SK-N-SH (cell line): ENCODE results near the gene SLC26A11. TPM values are rescaled to one million over a fixed set of nuclear protein-coding genes. Genes with fewer than 3 reads are reported as not detected.

Experiments
- CTCF ChIA-PET: fragments of 300-600, 350-600 bp; formaldehyde crosslinking; extraction: SDS; loops from one replicate; lab custom pipeline; 2021; lab: Yijun Ruan, JAX
- POLR2A ChIA-PET: fragments of 350-600 bp; sonication (Branson Sonifier 250); formaldehyde crosslinking; extraction: SDS; loops from one replicate; lab custom pipeline; 2020; ENCODE audit warnings: antibody characterized with exemption, inconsistent platforms; lab: Yijun Ruan, JAX
- DNase-seq: peaks from one replicate; pipeline ENCODE4 v3.0.0; 2012
- H2AFZ ChIP-seq: fragments of 200-600 bp; sonication (generic); 2 replicates; pipeline ENCODE4 v1.8.1; 2016; ENCODE audit warnings: antibody characterized with exemption, mild to moderate bottlenecking, low read depth
- H3F3A ChIP-seq: fragments of 200-600 bp; sonication (generic); replicated peaks from 2 replicates; pipeline ENCODE3; 2016; ENCODE audit warnings: antibody characterized with exemption, mild to moderate bottlenecking; ENCODE audit not compliant: insufficient read depth
- H3K27ac ChIP-seq, 2 experiments: fragments of 200-500 bp in 1 of 2; fragments of 200-600 bp in 1 of 2; sonication (Bioruptor generic) in 1 of 2; sonication (generic), shearing (Covaris generic) in 1 of 2; 2 replicates each; pipeline versions ENCODE4 v1.5.1 to v1.6.1; 2014 to 2016; ENCODE audit warnings: low read depth in 2 of 2, inconsistent platforms in 1 of 2, low read length in 1 of 2, mild to moderate bottlenecking in 1 of 2, mixed read lengths in 1 of 2
- H3K27me3 ChIP-seq: fragments of 200-600 bp; sonication (generic), shearing (Covaris generic); 2 replicates; pipeline ENCODE4 v1.6.1; 2016; ENCODE audit warnings: mixed run types; ENCODE audit not compliant: insufficient read depth
- H3K36me3 ChIP-seq, 2 experiments: fragments of 200-500 bp in 1 of 2; fragments of 200-600 bp in 1 of 2; sonication (Bioruptor generic) in 1 of 2; sonication (generic) in 1 of 2; replicated peaks in 1 of 2; 2 replicates each; pipeline versions ENCODE3 to v1.5.1; 2014 to 2016; ENCODE audit warnings: low read length in 1 of 2, mild to moderate bottlenecking in 1 of 2; ENCODE audit not compliant: insufficient read depth in 2 of 2, control insufficient read depth in 1 of 2
- H3K4me1 ChIP-seq, 2 experiments: fragments of 200-500 bp in 1 of 2; fragments of 200-600 bp in 1 of 2; sonication (Bioruptor generic) in 1 of 2; sonication (generic), shearing (Covaris generic) in 1 of 2; 2 replicates each; pipeline versions ENCODE4 v1.5.1 to v1.6.1; 2014 to 2016; ENCODE audit warnings: low read depth in 1 of 2, low read length in 1 of 2, mixed run types in 1 of 2; ENCODE audit not compliant: insufficient read depth in 2 of 2, control insufficient read depth in 1 of 2
- H3K4me2 ChIP-seq: fragments of 200-600 bp; sonication (generic), shearing (Covaris generic); 2 replicates; pipeline ENCODE4 v1.6.1; 2017; ENCODE audit warnings: mixed run types
- H3K4me3 ChIP-seq, 2 experiments: fragments of 200-500 bp in 1 of 2; fragments of 200-600 bp in 1 of 2; sonication (Bioruptor generic) in 1 of 2; sonication (generic), shearing (Covaris generic) in 1 of 2; 2 replicates each; pipeline versions ENCODE4 v1.5.1 to v1.8.1; 2014 to 2016; ENCODE audit warnings: low read depth in 2 of 2, inconsistent platforms in 1 of 2, low read length in 1 of 2, mild to moderate bottlenecking in 1 of 2, mixed read lengths in 1 of 2, moderate library complexity in 1 of 2
- H3K79me2 ChIP-seq: fragments of 200-600 bp; sonication (generic); 2 replicates; pipeline ENCODE4 v1.8.1; 2017; ENCODE audit warnings: mild to moderate bottlenecking; ENCODE audit not compliant: insufficient read depth
- H3K9ac ChIP-seq: fragments of 200-600 bp; sonication (generic); 2 replicates; pipeline ENCODE4 v1.6.1; 2017; ENCODE audit warnings: mixed run types
- H3K9me2 ChIP-seq: fragments of 200-600 bp; sonication (generic); 2 replicates; pipeline ENCODE4 v1.6.1; 2017; ENCODE audit warnings: mixed run types
- H3K9me3 ChIP-seq: fragments of 200-600 bp; sonication (generic); 2 replicates; pipeline ENCODE4 v1.6.1; 2017; ENCODE audit warnings: mixed run types, mild to moderate bottlenecking, moderate library complexity
- H4K20me1 ChIP-seq: fragments of 200-600 bp; sonication (generic); 2 replicates; pipeline ENCODE4 v1.6.1; 2017; ENCODE audit warnings: mild to moderate bottlenecking, mixed run types; ENCODE audit not compliant: insufficient read depth
- CTCF ChIP-seq: fragments of 200-600 bp; sonication (generic); IDR thresholded peaks from 2 replicates; pipeline ENCODE4 v1.6.1; 2017; ENCODE audit warnings: antibody characterized with exemption, mild to moderate bottlenecking, moderate library complexity
- ELF1 ChIP-seq: IDR thresholded peaks from 2 replicates; pipeline ENCODE4 v1.4.0; 2012
- EP300 ChIP-seq, 2 experiments: IDR thresholded peaks; 2 replicates each; pipeline versions ENCODE4 v1.4.0 to v1.6.1; 2012; ENCODE audit warnings: borderline replicate concordance in 1 of 2, low read depth in 1 of 2, low read length in 1 of 2
- FOSL2 ChIP-seq: IDR thresholded peaks from 2 replicates; pipeline ENCODE4 v1.4.0; 2012; ENCODE audit warnings: low read depth, mild to moderate bottlenecking, moderate library complexity, borderline replicate concordance
- FOXM1 ChIP-seq: IDR thresholded peaks from 2 replicates; pipeline ENCODE4 v1.4.0; 2012; ENCODE audit warnings: low read depth, mild to moderate bottlenecking
- GABPA ChIP-seq: IDR thresholded peaks from 2 replicates; pipeline ENCODE4 v1.4.0; 2012; ENCODE audit warnings: low read depth, mild to moderate bottlenecking
- IRF3 ChIP-seq: fragments of 150-350 bp; IDR thresholded peaks from 2 replicates; pipeline ENCODE4 v1.6.1; 2016; ENCODE audit warnings: mild to moderate bottlenecking, low read depth, low read length
- JUND ChIP-seq: IDR thresholded peaks from 2 replicates; pipeline ENCODE4 v1.4.0; 2012
- MAX ChIP-seq: IDR thresholded peaks from 2 replicates; pipeline ENCODE4 v1.4.0; 2012; ENCODE audit warnings: low read depth
- MEF2A ChIP-seq: IDR thresholded peaks from 2 replicates; pipeline ENCODE4 v1.4.0; 2012; ENCODE audit warnings: low read depth, borderline replicate concordance
- MXI1 ChIP-seq: IDR thresholded peaks from 2 replicates; pipeline ENCODE4 v1.6.1; 2012; ENCODE audit warnings: mild to moderate bottlenecking, low read depth, low read length, improper control_type of control experiment
- NFIC ChIP-seq: IDR thresholded peaks from 2 replicates; pipeline ENCODE4 v1.4.0; 2012; ENCODE audit warnings: borderline replicate concordance
- NRF1 ChIP-seq: IDR thresholded peaks from 2 replicates; pipeline ENCODE4 v1.6.1; 2012; ENCODE audit warnings: low read depth, mild to moderate bottlenecking, low read length
- PBX3 ChIP-seq: IDR thresholded peaks from 2 replicates; pipeline ENCODE4; 2012
- RAD21 ChIP-seq: IDR thresholded peaks from 2 replicates; pipeline ENCODE4 v1.6.1; 2012; ENCODE audit warnings: mild to moderate bottlenecking, low read length
- RCOR1 ChIP-seq: fragments of 150-350 bp; IDR thresholded peaks from 2 replicates; pipeline ENCODE4 v1.6.1; 2017; ENCODE audit warnings: antibody characterized with exemption, low read length
- REST ChIP-seq: IDR thresholded peaks from 2 replicates; pipeline ENCODE4 v1.6.1; 2012; ENCODE audit warnings: mild to moderate bottlenecking, low read depth, low read length, moderate library complexity
- RXRA ChIP-seq: IDR thresholded peaks from 2 replicates; pipeline ENCODE4 v1.4.0; 2012; ENCODE audit warnings: low read depth, mild to moderate bottlenecking, borderline replicate concordance
- SIN3A ChIP-seq: IDR thresholded peaks from 2 replicates; pipeline ENCODE4 v1.6.1; 2012; ENCODE audit warnings: low read depth, mild to moderate bottlenecking, low read length, moderate library complexity, borderline replicate concordance
- TAF1 ChIP-seq: IDR thresholded peaks from 2 replicates; pipeline ENCODE4 v1.6.1; 2012; ENCODE audit warnings: low read depth, mild to moderate bottlenecking, low read length, moderate library complexity, borderline replicate concordance
- TEAD4 ChIP-seq: IDR thresholded peaks from 2 replicates; pipeline ENCODE4 v1.4.0; 2012; ENCODE audit warnings: mild to moderate bottlenecking, borderline replicate concordance; ENCODE audit not compliant: insufficient read depth
- USF1 ChIP-seq: IDR thresholded peaks from 2 replicates; pipeline ENCODE4 v1.4.0; 2012; ENCODE audit warnings: low read depth, borderline replicate concordance
- USF2 ChIP-seq: fragments of 150-350 bp; IDR thresholded peaks from 2 replicates; pipeline ENCODE4 v1.6.1; 2017; ENCODE audit warnings: antibody characterized with exemption, low read length, low read depth, borderline replicate concordance
- YY1 ChIP-seq: IDR thresholded peaks from 2 replicates; pipeline ENCODE4 v1.4.0; 2012; ENCODE audit warnings: low read depth, mild to moderate bottlenecking
- WGBS: methylation state at CpG from one replicate; pipeline ENCODE4 v1.1.6; 2017; ENCODE audit warnings: low lambda C conversion rate; 5-methylcytosine and 5-hydroxymethylcytosine counted together
- polyA plus RNA-seq, 3 experiments: library from polyadenylated mRNA; depleted of rRNA; stranded (reverse); fragments of >200 nt; gene quantifications; 2 replicates each; pipeline ENCODE4 v1.2.3, GENCODE V29; 2012

SLC26A11 gene
- polyA plus RNA-seq, 1 of the 3 experiments (the other 2 are of a cell fraction), result 35.9 TPM

- Histone ChIP-seq H3K27ac (peak overlapping the region; percentile 71 to 79), H4K20me1 (no peaks in the 10 kb centered on the region), H3K9me2 (no peaks in the 10 kb centered on the region), H3K27me3 (no peaks in the 10 kb centered on the region), H3K36me3 (peaks cover 0 to 10% of the 10 kb centered on the region in 2 experiments), H3F3A (peaks cover 37% of the 10 kb centered on the region), H3K79me2 (peaks cover 35% of the 10 kb centered on the region), H3K4me1 (peaks cover 24 to 38% of the 10 kb centered on the region in 2 experiments; a peak in 3 of 4 replicates), H3K9me3 (no peaks in the 10 kb centered on the region), H3K4me2 (peak overlapping the region; percentile 76), H3K9ac (peak overlapping the region; percentile 64), H2AFZ (peak overlapping the region; percentile 17; the same call in 1 of the 2 replicates), H3K4me3 (peak overlapping the region; percentile 54 to 60)
- DNase-seq, result peak; percentile 99
- 4% methylated on average over 15 of the region's 63 CpGs for WGBS
- CTCF ChIA-PET, result interaction anchor here (1.0 kb wide), 1 partner anchor 177 kb away, joined by 4 read pairs; no protein-coding TSS in a partner anchor
- POLR2A ChIA-PET, result interaction anchor here (1.0 kb wide), 1 partner anchor 8 kb away, joined by 3 read pairs; no protein-coding TSS in a partner anchor
- TF ChIP-seq GABPA, result no peak
- TF ChIP-seq MXI1, result peak; percentile 43; the same call in 1 of the 2 replicates
- TF ChIP-seq RAD21, result 0 out of 2 replicates have a peak, but pooled peaks have one; percentile 1
- 0 out of 4 replicates have a peak, but pooled peaks of 1 of the 2 experiments have one; percentile 6 for TF ChIP-seq EP300 (IDR thresholded peaks at IDR 0.05; ENCODE audit: borderline replicate concordance in 1 of 2, low read depth in 1 of 2, low read length in 1 of 2)
- no peak for TF ChIP-seq YY1
- TF ChIP-seq NRF1, result peak; percentile 72
- TF ChIP-seq TAF1, result peak; percentile 25; the same call in 1 of the 2 replicates
- peak; percentile 19; the same call in 1 of the 2 replicates for TF ChIP-seq CTCF
- peak; percentile 61; the same call in 1 of the 2 replicates for TF ChIP-seq SIN3A
- TF ChIP-seq IRF3, result no peak
- no peak for TF ChIP-seq FOXM1
- no peak; the same call in 1 of the 2 replicates for TF ChIP-seq ELF1
- no peak for TF ChIP-seq RXRA
- TF ChIP-seq MEF2A, result no peak
- TF ChIP-seq MAX, result 0 out of 2 replicates have a peak, but pooled peaks have one; percentile 52
- TF ChIP-seq USF2, result no peak
- no peak for TF ChIP-seq FOSL2
- TF ChIP-seq REST, result peak; percentile 97
- TF ChIP-seq NFIC, result no peak
- no peak for TF ChIP-seq JUND
- TF ChIP-seq TEAD4, result no peak
- TF ChIP-seq PBX3, result no peak
- no peak for TF ChIP-seq USF1
- TF ChIP-seq RCOR1, result no peak
These were observed 39.9 kb downstream of the SLC26A11 start for GRCh38 chr17:80260069-80260535.
